ENCODE measurements around the gene CPEB2. TPM values are rescaled to one million over a fixed set of nuclear protein-coding genes. Genes with fewer than 3 reads are reported as not detected.

CPEB2 gene
- total and polyA plus RNA-seq, 2 of the 8 experiments (the other 6 are each of a cell fraction or from before 2014, with no cell fraction given), result 0.39 to 1.9 TPM

- no peak for TF ChIP-seq CTBP2 (IDR thresholded peaks at IDR 0.05; ENCODE audit: borderline replicate concordance, insufficient read depth, insufficient read length, low read length)
- TF ChIP-seq RAD21 (IDR thresholded peaks at IDR 0.05 in 1 of 2, conservative IDR thresholded peaks at IDR 0.05 in 1 of 2; ENCODE audit: low read depth in 2 of 2, low read length in 2 of 2), result no peak
- TF ChIP-seq CHD1 (IDR thresholded peaks at IDR 0.05; ENCODE audit: low read depth, low read length), result no peak
- TF ChIP-seq RBBP5 (IDR thresholded peaks at IDR 0.05; ENCODE audit: borderline replicate concordance, low read depth, low read length), result no peak
- TF ChIP-seq BACH1 (IDR thresholded peaks at IDR 0.05; ENCODE audit: low read length), result no peak
- TF ChIP-seq EZH2 (IDR thresholded peaks at IDR 0.05; ENCODE audit: low read depth, low read length, severe bottlenecking), result no peak
- no peak for TF ChIP-seq MAX (IDR thresholded peaks at IDR 0.05)
- TF ChIP-seq RNF2 (IDR thresholded peaks at IDR 0.05; ENCODE audit: borderline replicate concordance, low read depth, low read length, missing control alignments, poor library complexity, severe bottlenecking), result no peak
- no peak overlapping the region for H3K4ac ChIP-seq (replicated peaks; ENCODE audit: insufficient read length, low read depth, low read length)
- no peak overlapping the region for H3K9ac ChIP-seq (replicated peaks in 1 of 4; ENCODE audit: extremely low read depth in 1 of 4, low read depth in 3 of 4, low read length in 3 of 4)
- H2AFZ ChIP-seq (ENCODE audit: low read length), result no peak overlapping the region
- H3K36me3 ChIP-seq (ENCODE audit: control insufficient read depth in 2 of 4, insufficient read depth in 4 of 4, low read length in 3 of 4), result no peaks in the 10 kb centered on the region
- no peaks in the 10 kb centered on the region for H3K23me2 ChIP-seq (ENCODE audit: low read depth, low read length)
- no peak for DNase-seq (ENCODE audit: low read depth in 1 of 2, low spot score in 2 of 2)
- H2BK20ac ChIP-seq (ENCODE audit: low read length), result no peak overlapping the region
- no peak overlapping the region for H3K4me2 ChIP-seq (ENCODE audit: insufficient read depth in 1 of 2, low read depth in 2 of 2, low read length in 2 of 2)
- no peaks in the 10 kb centered on the region for H3K9me3 ChIP-seq (ENCODE audit: insufficient read depth in 2 of 2, low read depth in 1 of 2, low read length in 1 of 2)
- no peak overlapping the region for H4K91ac ChIP-seq (replicated peaks; ENCODE audit: insufficient read length, low read length)
- ChIA-PET POLR2A (ENCODE audit: partially characterized antibody) (no interaction called here), CTCF (ENCODE audit: partially characterized antibody) (interaction anchor here (0.7 kb wide), 1 partner anchor 13 kb away, joined by 3 read pairs; no protein-coding TSS in a partner anchor)
- no peak overlapping the region for H4K5ac ChIP-seq (ENCODE audit: insufficient read length, low read depth, low read length)
- no peak overlapping the region for H2AK5ac ChIP-seq (ENCODE audit: low read depth, low read length)
- no peak overlapping the region for H2BK120ac ChIP-seq (replicated peaks; ENCODE audit: low read depth, low read length)
- FAIRE-seq, result no peak
- no peaks in the 10 kb centered on the region for H3K79me2 ChIP-seq (ENCODE audit: control insufficient read depth in 1 of 2, insufficient read depth in 2 of 2, low read length in 2 of 2)
- H3K14ac ChIP-seq (ENCODE audit: insufficient read length), result no peak overlapping the region
- no peaks in the 10 kb centered on the region for H3K79me1 ChIP-seq (ENCODE audit: low read depth, low read length)
- H4K20me1 ChIP-seq (replicated peaks in 1 of 2; ENCODE audit: control insufficient read depth in 1 of 2, insufficient read depth in 2 of 2, low read length in 2 of 2), result no peaks in the 10 kb centered on the region
- no peaks in the 10 kb centered on the region for H3K27me3 ChIP-seq (replicated peaks in 1 of 4; ENCODE audit: control insufficient read depth in 3 of 4, extremely low read depth in 1 of 4, insufficient read depth in 3 of 4, low read length in 3 of 4)
- H2BK5ac ChIP-seq (ENCODE audit: low read depth, low read length), result no peak overlapping the region
- H2BK12ac ChIP-seq (ENCODE audit: low read depth, low read length), result no peak overlapping the region
- no peak overlapping the region for H3K27ac ChIP-seq (ENCODE audit: low read depth, low read length)
- no peak overlapping the region for H3K23ac ChIP-seq (ENCODE audit: insufficient read length)
- no peak overlapping the region for H3K4me3 ChIP-seq (ENCODE audit: extremely low read depth in 1 of 4, insufficient read depth in 2 of 4, low read depth in 3 of 4, low read length in 4 of 4)
- H3K56ac ChIP-seq (replicated peaks; ENCODE audit: insufficient read length, low read depth, low read length), result no peak overlapping the region
- no peak overlapping the region for H4K8ac ChIP-seq (ENCODE audit: extremely low read depth, insufficient read depth, low read length)
- no peaks in the 10 kb centered on the region for H3K4me1 ChIP-seq (replicated peaks in 1 of 4; ENCODE audit: control insufficient read depth in 3 of 4, insufficient read depth in 4 of 4, low read length in 3 of 4)
- 100% methylated on average over 1 of the region's 1 CpG; no CpG with 5 or more reads in 1 of the 2 experiments for WGBS, 2 experiments (ENCODE audit: extremely low coverage in 1 of 2, insufficient coverage in 1 of 2, insufficient read length in 1 of 2, insufficient replicate concordance in 2 of 2, low coverage in 1 of 2, low lambda C conversion rate in 2 of 2, missing lambda C conversion rate in 1 of 2)
- H3K18ac ChIP-seq (ENCODE audit: extremely low read depth, low read length), result no peak overlapping the region
- H2BK15ac ChIP-seq (ENCODE audit: low read length), result no peak overlapping the region
These were observed 66.0 kb downstream of the CPEB2 start for GRCh38 chr4:15068298-15068697.

All from H1 (cell line).